Activated CD4-positive, alpha-beta T cell treated with anti-CD3 and anti-CD28 coated beads, Interleukin-2, amount 10 ng/mL, durations not matched to agents 24 days and 14 days (primary cell): ENCODE data around the gene PLBD2. TPM values are rescaled to one million over a fixed set of nuclear protein-coding genes. Genes with fewer than 3 reads are reported as not detected.
A peak's percentile ranks its signal among the peaks of the same experiment; 100 is the strongest.

Experiments
- DNase-seq: peaks from one replicate; pipeline ENCODE4 v3.0.0; 2022
- H3K27ac Mint-ChIP-seq: one replicate; pipeline ENCODE4 v1.8.0; 2022; ENCODE audit warnings: mild to moderate bottlenecking, mixed read lengths
- H3K27me3 Mint-ChIP-seq: one replicate; pipeline ENCODE4 v1.8.0; 2022; ENCODE audit warnings: mixed read lengths
- H3K36me3 Mint-ChIP-seq: one replicate; pipeline ENCODE4 v1.8.0; 2022; ENCODE audit warnings: low read depth, mild to moderate bottlenecking, mixed read lengths
- H3K4me1 Mint-ChIP-seq: one replicate; pipeline ENCODE4 v1.8.0; 2021; ENCODE audit warnings: mixed read lengths
- H3K4me3 Mint-ChIP-seq: one replicate; pipeline ENCODE4 v1.8.0; 2022; ENCODE audit warnings: mild to moderate bottlenecking, moderate library complexity, mixed read lengths
- H3K9me3 Mint-ChIP-seq: one replicate; pipeline ENCODE4 v1.8.0; 2021; ENCODE audit warnings: mixed read lengths
- intact Hi-C: fragments of 100-400 bp; cut with micrococcal nuclease; formaldehyde crosslinking; loops from one replicate; pipeline ENCODE4 v1.15.1; 2023
- total RNA-seq: library from RNA; stranded (reverse); gene quantifications from 2 replicates; pipeline ENCODE4 v1.2.3, GENCODE V29; 2022

The PLBD2 gene
- total RNA-seq, 1 donor from 2014 or later: 16.3 TPM

DNA sequence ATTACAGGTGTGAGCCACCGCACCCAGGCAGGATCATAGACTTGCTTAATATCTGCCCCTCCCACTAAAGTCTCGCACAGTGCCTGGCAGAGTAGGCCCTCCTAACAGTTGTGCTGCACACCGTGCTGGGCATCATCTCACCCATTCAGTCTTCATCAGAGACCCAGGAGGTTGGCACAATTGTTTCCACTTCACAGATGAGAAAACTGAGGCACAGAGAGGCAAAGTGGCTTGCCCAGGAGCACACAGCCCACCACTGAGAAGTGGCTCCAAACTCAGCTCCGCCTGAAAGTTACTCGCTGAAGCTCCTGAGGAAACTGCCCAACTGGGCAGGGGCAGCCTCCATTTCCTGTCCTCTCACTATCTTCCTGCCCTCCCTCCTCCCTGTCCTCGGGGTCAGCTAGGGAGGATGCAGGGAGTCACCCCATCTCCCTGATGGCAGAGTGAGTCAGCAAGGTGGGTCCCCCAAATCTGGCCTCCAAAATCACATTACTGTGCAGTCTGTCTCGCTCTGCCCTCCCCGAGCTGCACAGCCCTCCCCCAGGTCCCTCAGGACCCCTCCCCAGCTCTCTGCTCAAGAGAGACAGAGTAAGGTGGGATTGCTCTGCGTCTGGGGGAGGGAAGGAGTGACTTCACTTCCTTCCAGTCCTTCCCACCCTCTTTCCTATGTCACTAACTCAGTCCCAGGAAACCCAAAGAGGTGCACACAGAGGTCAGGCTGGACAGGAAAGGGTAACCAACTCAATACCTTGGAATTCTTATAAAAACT, 29.2 kb upstream of the PLBD2 start:
- peaks cover 38% of the 10 kb centered on the region for H3K36me3 Mint-ChIP-seq
- H3K4me1 Mint-ChIP-seq: peaks cover 17% of the 10 kb centered on the region
- no peaks in the 10 kb centered on the region for H3K9me3 Mint-ChIP-seq
- intact Hi-C loops: no loop called here
- H3K4me3 Mint-ChIP-seq: no peak overlapping the region
- H3K27ac Mint-ChIP-seq: no peak overlapping the region
- no peak for DNase-seq
- no peaks in the 10 kb centered on the region for H3K27me3 Mint-ChIP-seq

DNA sequence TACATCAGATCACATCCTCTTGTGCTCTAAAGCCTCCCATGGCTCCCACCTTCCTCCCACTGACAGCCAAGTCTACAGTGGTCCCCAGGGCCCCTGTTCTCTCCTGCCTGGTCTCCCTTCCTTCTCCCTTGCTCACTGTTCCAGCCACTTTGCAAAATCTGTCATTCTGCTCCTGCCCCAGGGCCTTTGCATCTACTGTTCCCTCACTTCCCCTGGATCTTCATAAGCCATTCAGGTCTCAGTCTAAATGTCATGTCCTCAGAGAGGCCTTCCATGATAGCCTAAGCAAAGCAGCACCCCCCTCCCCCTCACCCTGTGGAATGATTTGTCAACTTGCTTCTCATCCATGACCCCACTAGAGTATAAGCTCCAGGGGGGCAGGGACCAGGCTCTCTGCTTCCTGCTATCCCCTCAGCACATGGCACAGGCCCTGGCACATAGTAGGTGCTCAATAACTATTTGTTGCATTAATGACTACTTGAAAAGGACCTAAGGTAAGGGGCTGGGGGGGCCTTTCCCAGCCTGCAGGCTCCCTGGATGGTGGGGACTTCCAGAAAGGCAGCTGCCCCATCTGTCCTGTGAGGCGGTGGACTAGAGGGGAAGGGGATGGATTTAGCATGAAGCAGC, 28.5 kb upstream of the PLBD2 start:
- no peak for DNase-seq
- Mint-ChIP-seq H3K27ac (no peak overlapping the region), H3K4me1 (peaks cover 18% of the 10 kb centered on the region)

DNA sequence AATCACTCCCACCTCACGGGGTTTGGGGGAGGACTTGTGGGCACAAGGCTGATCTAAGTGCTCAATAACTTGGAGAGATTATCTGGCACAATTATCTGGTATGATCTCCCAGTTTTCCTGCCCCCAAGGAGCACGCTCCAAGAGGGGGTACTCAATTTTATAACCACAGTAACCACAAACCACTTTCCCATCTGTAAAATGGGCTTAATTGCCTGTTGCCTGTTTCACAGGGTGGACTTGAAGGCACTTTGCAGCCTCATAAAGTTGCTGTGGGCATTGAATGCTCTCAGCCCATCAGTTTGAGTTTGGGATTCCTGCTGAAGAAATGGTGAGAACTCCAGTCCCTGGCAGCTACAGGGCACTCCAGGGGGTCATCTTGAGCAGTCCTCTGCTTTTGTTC, 27.9 kb upstream of the PLBD2 start:
- Mint-ChIP-seq H3K36me3 (peaks cover 38% of the 10 kb centered on the region), H3K27me3 (no peaks in the 10 kb centered on the region), H3K27ac (no peak overlapping the region), H3K4me1 (peaks cover 20% of the 10 kb centered on the region), H3K4me3 (no peak overlapping the region), H3K9me3 (no peaks in the 10 kb centered on the region)
- intact Hi-C loops: loop anchor here (10.0 kb wide), 1 partner anchor 356 kb away; the partner anchor contains the start of gene OAS2
- DNase-seq: no peak

More for the DNA sequence above, 28.5 kb upstream of the PLBD2 start:
- Mint-ChIP-seq H3K9me3 (no peaks in the 10 kb centered on the region), H3K4me3 (no peak overlapping the region), H3K27me3 (no peaks in the 10 kb centered on the region), H3K36me3 (peaks cover 38% of the 10 kb centered on the region)
- intact Hi-C loops: loop anchor here (10.0 kb wide), 1 partner anchor 355 kb away; the partner anchor contains the start of gene OAS2

DNA sequence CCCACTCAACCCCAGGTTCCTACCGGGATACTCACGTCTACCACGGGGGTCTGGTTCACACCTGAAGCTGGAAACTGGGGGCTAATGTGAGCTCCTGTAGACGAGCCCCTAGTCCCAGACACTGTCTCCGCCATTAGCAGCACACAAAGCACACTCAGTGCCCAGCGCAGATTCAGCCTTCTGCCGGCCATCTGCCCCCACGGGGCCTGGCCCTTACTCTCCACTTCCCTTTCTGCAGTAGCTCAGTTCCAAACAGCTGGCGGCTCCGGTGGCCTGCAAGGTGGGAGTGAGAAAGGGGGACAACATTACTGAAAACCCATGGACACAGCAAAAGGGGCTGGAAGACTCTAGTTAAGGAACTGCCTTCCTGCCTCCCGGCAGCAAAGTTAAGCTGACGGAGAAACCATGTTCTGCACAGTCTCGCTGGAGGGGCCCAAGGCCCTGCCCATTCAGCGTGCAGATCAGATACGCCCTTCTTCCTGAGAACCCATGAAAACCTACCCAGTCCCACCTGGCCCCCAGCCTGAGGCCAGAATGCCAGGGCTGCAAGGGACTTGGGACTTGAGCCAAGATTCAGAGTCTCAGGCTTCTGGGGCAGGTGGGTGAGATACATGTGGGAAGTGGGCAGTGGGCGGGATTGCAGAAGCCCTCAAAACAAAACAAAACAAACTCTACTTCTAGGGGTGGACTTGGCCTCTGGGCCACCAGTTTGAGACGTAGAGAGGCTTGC, 25.5 kb upstream of the PLBD2 start:
- Mint-ChIP-seq H3K27me3 (no peaks in the 10 kb centered on the region), H3K36me3 (peaks cover 31% of the 10 kb centered on the region), H3K4me3 (peak overlapping the region; percentile 42), H3K9me3 (no peaks in the 10 kb centered on the region), H3K4me1 (peaks cover 23% of the 10 kb centered on the region), H3K27ac (no peak overlapping the region)
- no peak for DNase-seq
- intact Hi-C loops: loop anchor here (10.0 kb wide), 1 partner anchor 358 kb away; the partner anchor contains the start of gene OAS2

DNA sequence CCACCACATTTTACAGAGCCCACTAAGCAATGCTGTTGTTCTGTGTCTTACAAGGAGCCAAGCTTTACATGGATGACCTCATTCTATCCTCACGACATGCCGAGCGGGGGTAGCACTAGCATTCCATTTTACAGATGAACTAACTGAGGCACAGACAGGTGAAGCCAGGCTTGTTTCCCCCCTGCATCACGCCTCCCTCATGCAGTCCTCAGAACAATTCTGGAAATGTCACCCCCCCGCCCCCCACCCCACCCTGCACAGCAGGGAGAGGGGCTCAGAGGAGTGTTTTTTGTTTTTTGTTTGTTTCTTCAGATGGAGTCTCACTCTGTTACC, 25.0 kb upstream of the PLBD2 start:
- Mint-ChIP-seq H3K36me3 (peaks cover 29% of the 10 kb centered on the region), H3K4me3 (peak overlapping the region; percentile 97), H3K27ac (no peak overlapping the region), H3K9me3 (no peaks in the 10 kb centered on the region), H3K27me3 (no peaks in the 10 kb centered on the region), H3K4me1 (peaks cover 23% of the 10 kb centered on the region)
- no peak for DNase-seq
- intact Hi-C loops: loop anchor here (10.0 kb wide), 1 partner anchor 359 kb away; the partner anchor contains the start of gene OAS2

DNA sequence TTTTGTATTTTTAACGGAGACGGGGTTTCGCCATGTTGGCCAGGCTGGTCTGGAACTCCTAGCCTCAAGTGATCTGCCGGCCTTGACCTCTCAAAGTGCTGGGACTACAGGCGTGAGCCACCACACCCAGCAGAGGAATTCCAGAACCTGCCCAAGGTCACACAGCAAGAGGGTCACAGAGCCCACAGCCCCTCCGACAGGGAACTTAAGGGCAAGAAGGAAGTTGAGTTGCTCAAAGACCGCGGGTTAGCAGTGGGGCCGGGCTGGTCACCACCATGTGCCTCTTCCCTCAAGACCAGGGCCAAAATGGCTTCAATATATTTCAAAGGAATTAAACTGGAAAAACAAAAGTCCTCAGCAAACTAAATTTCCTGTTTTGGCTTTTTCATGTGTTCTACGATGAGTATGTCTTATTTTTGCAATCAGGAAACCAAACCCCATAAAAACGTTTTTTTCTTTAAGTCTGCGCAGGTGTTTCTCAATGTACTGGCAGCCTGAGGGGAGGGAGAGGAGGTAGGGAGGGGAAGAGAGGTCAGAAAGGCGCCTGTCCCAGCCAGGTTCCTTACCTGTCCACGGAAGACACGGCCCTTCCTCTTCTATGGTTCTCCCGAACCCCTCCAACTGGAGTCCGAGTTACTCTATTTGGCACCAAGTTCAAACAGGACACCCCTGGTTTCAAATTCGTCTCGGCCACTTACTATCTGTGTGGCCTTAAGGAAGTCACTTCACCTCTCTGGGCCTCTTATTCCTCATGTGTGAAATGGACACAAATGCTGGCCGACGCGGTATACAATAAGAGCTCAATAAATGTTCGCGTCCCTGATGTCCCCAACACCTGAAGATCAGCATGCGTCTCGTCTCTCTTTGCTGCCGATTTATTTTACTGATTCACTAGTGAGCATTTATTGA, 24.3 kb upstream of the PLBD2 start:
- DNase-seq: peak; percentile 74
- intact Hi-C loops: loop anchor here (2.0 to 10.0 kb wide), 2 partner anchors 113 to 359 kb away; partner anchors contain the start of genes OAS2 and TPCN1

DNA sequence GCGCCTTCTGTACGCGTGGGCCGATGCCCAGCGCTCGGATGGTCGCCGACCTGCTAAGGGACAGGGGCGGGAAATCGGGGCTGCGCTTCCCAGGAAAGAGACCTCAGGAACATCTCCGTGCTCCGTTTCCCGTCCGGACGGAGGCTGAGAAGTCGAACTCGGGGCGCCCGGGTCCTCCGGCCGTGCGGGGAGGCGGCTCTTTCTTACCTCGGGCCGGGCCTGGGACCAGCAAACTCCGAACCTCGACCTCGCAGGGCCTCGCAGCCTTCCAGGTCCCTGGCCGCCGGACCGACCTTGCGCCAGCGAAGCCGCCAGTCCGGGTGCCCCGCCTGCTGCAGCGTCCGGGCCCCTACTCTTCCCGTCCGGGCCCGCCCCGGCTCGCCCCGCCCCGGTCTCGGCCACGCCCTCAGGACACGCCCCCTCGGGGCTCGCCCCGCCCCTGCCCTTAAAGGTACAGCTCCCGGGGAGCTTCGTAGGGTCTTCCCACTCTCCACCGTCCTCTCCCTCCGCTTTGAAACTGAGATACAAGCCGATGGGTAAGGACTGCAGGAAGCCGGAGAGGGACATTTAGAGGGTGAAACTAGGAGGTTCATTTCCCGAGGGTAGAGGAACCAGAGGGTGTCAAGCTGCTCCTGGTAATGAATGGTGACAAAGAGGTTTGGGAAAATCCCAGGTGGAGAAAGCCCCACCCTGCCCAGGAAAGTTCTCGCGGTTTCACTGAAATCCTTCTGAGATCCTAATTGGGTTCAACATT, 23.4 kb upstream of the PLBD2 start, which contains the start of gene SLC8B1:
TSS of gene SLC8B1 (minus strand) at position 324 of the 754 bp plus-strand sequence. CDS start 2,231 bp downstream, outside the sequence.
- H3K36me3 Mint-ChIP-seq: peaks cover 16% of the 10 kb centered on the region
- peaks cover 22% of the 10 kb centered on the region for H3K4me1 Mint-ChIP-seq
- intact Hi-C loops: loop anchor here (1.0 to 10.0 kb wide), 3 partner anchors 23 to 360 kb away; partner anchors contain the start of genes OAS2, PLBD2 and TPCN1
- H3K9me3 Mint-ChIP-seq: no peaks in the 10 kb centered on the region
- DNase-seq: peak; percentile 96
- peak within 1 kb of the TSS; percentile 97 for H3K4me3 Mint-ChIP-seq
- H3K27me3 Mint-ChIP-seq: no peaks in the 10 kb centered on the region
- H3K27ac Mint-ChIP-seq: peak within 1 kb of the TSS; percentile 78

More for the DNA sequence above, 24.3 kb upstream of the PLBD2 start:
- Mint-ChIP-seq H3K9me3 (no peaks in the 10 kb centered on the region), H3K4me1 (peaks cover 23% of the 10 kb centered on the region), H3K4me3 (peak overlapping the region; percentile 97), H3K27me3 (no peaks in the 10 kb centered on the region), H3K36me3 (peaks cover 21% of the 10 kb centered on the region), H3K27ac (peak overlapping the region; percentile 78)

DNA sequence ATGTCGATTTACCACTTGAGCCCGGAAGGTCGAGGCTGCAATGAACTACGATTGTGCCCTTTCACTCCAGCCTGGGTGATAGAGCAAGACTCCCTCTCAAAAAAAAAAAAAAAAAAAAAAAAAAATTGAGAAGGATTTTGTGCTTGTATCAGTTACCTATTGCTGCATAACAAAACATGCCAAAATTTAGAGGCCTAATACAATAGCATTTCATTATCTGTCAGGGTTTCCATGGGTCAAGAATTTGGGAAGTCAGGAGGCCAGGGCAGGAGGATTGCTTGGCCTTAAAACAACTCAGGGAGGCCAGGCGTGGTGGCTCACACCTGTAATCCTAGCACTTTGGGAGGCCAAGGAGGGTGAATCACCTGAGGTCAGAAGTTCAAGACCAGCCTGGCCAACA, 18.8 kb upstream of the PLBD2 start:
- peaks cover 2% of the 10 kb centered on the region for H3K27me3 Mint-ChIP-seq
- peaks cover 5% of the 10 kb centered on the region for H3K4me1 Mint-ChIP-seq
- DNase-seq: no peak
- intact Hi-C loops: loop anchor here (10.0 kb wide), 1 partner anchor 365 kb away; the partner anchor contains the start of gene OAS2
- H3K9me3 Mint-ChIP-seq: no peaks in the 10 kb centered on the region
- H3K4me3 Mint-ChIP-seq: no peak overlapping the region
- no peaks in the 10 kb centered on the region for H3K36me3 Mint-ChIP-seq
- no peak overlapping the region for H3K27ac Mint-ChIP-seq

DNA sequence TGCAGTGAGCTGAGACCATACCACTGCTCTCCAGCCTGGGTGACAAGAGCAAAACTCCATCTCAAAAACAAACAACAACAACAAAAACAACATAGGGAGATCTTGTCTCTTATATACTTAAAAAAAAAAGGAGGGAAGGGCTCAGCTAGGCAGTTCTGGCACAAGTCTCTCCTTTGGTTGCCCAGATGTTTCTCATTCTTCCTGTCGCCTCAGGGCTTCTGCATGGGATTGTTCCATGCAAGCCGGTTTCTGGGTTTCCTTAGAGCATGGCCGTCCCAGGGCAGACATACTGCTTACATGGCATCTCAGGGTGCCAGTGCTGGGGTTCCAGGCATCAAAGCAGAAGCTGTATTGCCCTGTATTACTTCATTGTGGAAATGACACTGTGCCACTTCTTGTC, 18.3 kb upstream of the PLBD2 start:
- H3K27ac Mint-ChIP-seq: no peak overlapping the region
- intact Hi-C loops: no loop called here

DNA sequence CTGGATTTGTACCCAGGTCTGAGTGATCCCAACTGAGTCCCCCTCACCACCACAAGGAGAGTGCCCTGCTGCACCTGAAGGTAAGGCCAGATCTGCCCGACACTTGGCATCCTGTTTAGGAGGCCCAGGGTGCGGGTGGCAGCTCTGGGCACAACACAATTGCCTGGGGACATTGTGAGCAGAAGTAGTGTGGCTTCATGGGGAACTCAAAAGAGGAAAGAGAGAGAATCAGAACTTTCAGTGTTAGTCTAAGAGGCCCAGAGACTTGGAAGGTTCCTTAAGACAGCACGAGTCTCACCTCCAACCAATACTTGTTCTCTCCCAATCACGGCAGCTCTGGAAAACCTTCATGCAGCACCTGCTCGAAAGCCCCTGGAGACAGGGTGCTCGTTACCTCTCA, 16.9 kb upstream of the PLBD2 start:
- Mint-ChIP-seq H3K27ac (no peak overlapping the region), H3K4me1 (no peaks in the 10 kb centered on the region), H3K36me3 (no peaks in the 10 kb centered on the region), H3K27me3 (peaks cover 2% of the 10 kb centered on the region), H3K4me3 (no peak overlapping the region), H3K9me3 (no peaks in the 10 kb centered on the region)
- intact Hi-C loops: no loop called here
- no peak for DNase-seq

More for the DNA sequence above, 18.3 kb upstream of the PLBD2 start:
- no peak for DNase-seq
- H3K36me3 Mint-ChIP-seq: no peaks in the 10 kb centered on the region
- no peak overlapping the region for H3K4me3 Mint-ChIP-seq
- no peaks in the 10 kb centered on the region for H3K9me3 Mint-ChIP-seq
- H3K27me3 Mint-ChIP-seq: peaks cover 2% of the 10 kb centered on the region
- H3K4me1 Mint-ChIP-seq: peaks cover 5% of the 10 kb centered on the region

DNA sequence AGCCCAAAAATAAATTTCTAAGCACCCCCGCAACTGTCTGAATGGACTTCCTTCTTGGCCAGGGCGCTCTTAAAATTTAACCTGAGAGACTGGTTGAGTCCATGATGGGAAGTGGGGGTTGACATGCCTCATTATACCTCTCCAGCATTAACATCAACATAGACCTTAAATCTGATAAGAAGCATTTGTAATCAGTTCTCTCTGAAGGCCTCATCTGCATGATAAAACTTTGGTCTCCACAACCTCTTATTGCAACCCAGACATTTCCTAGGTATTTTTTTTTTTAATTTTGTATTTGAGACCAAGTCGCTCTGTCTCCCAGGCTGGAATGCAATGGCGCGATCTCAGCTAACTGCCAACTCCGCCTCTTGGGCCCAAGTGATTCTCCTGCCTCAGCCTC, 13.1 kb upstream of the PLBD2 start:
- H3K27me3 Mint-ChIP-seq: peaks cover 6% of the 10 kb centered on the region
- no peak for DNase-seq
- H3K27ac Mint-ChIP-seq: no peak overlapping the region
- no peaks in the 10 kb centered on the region for H3K4me1 Mint-ChIP-seq
- intact Hi-C loops: no loop called here
- no peaks in the 10 kb centered on the region for H3K36me3 Mint-ChIP-seq
- H3K4me3 Mint-ChIP-seq: no peak overlapping the region
- no peaks in the 10 kb centered on the region for H3K9me3 Mint-ChIP-seq

DNA sequence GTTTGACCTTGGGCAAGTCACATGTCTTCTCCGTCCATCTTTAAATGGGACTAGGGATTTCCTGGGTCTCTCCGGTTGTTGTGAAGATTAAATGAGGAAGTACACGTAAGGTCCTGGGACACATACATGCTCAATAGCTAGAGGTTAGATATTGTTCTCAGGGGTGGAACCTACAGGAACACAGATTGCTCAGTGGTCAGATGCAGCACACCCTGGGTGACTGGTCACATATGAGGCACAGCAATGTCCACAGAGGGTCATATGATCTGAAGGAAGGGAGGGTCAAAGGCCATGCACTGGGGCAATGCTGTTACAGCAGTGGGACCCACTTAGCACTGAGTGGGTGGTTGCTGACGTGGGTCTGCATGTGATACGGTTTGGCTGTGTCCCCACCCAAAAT, 12.0 kb upstream of the PLBD2 start:
- no peak overlapping the region for H3K27ac Mint-ChIP-seq
- H3K4me3 Mint-ChIP-seq: no peak overlapping the region
- no peak for DNase-seq
- intact Hi-C loops: no loop called here
- peaks cover 2% of the 10 kb centered on the region for H3K4me1 Mint-ChIP-seq
- H3K27me3 Mint-ChIP-seq: peaks cover 9% of the 10 kb centered on the region
- H3K9me3 Mint-ChIP-seq: no peaks in the 10 kb centered on the region
- H3K36me3 Mint-ChIP-seq: no peaks in the 10 kb centered on the region
